T1000 (cell line): ENCODE measurements around the gene SERTAD4.

Source experiments
- DNase-seq: peaks from one replicate; lab custom pipeline; 2025; ENCODE audit warnings: mixed read lengths; lab: John Stamatoyannopoulos, UW

SERTAD4 gene

DNA sequence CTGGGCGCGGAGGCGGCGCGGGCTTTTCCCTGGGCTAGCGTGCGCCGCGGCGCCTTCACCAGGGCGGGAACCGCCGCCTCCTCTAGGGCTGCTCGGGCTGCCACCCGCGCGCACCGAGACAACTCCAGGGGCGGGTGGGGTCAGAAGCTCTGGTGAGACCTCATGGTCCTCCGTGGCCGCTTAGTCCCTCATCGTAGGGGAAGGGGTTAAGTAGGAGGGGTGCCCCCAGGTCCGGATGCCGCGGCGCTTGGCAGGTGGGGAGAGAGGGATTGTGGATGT is 559 bp downstream of the SERTAD4 start:
- no peak for DNase-seq

DNA sequence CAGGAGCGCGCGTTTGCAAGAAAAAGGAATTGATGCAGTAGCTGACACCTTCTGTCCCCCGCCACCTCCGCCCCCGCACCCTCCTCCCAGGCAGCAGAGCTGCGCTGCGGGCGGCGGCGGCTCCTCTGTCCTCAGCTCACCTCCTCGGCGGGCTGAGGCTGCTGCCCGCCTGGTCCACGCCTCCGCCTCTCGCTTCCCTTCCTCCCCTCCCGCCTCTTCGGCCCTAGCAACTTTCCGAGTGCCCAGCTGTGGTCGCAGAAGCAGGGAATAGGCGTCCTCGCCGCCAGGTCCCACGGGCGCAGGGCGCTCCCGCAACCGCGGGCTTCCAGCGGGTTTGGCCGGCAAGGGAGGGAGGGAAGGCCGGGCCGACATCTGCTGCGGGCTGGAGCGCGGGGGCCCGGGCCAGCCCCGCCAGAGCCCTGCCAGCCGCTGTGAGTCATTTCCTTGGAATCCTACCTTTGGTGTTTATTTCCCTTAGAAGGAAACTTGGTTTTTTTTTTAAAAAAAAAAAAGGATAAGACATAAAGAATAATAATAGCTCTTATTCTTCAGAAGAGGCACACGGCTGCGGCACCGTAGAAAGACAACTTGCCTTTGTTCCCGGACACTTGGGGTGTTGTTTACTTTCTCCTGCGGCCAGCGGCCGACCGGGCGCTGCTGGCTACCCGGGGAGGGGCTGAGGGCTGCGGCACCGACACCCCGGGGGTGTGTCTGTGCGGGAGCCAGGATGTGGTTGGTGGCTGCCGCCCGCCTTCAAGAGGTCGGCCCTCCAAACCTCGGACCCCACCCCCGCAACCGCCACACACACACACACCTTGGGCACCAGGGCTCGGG is 1.1 kb downstream of the SERTAD4 start:
- peak; percentile 56 for DNase-seq

DNA sequence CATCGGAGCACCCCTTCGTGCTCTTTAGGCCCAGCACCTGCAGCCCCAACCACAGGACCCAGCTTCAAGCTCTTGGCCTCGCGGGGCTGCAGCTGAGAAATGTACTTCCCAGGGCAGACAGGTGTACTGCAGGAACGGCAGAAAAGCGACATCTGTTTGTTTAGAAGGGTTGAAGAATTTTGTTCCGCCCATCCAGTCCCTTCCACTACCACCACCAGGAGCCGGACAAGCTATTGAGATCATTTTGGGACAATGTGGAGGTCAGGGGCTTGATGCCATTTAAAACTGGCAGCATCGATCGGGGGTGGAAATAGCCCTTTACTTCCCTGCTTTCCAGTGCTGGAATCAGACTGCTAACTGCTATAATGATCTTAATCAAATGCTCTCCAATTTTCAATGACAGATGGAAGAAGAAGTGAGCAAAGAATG is 1.7 kb downstream of the SERTAD4 start:
- no peak for DNase-seq

DNA sequence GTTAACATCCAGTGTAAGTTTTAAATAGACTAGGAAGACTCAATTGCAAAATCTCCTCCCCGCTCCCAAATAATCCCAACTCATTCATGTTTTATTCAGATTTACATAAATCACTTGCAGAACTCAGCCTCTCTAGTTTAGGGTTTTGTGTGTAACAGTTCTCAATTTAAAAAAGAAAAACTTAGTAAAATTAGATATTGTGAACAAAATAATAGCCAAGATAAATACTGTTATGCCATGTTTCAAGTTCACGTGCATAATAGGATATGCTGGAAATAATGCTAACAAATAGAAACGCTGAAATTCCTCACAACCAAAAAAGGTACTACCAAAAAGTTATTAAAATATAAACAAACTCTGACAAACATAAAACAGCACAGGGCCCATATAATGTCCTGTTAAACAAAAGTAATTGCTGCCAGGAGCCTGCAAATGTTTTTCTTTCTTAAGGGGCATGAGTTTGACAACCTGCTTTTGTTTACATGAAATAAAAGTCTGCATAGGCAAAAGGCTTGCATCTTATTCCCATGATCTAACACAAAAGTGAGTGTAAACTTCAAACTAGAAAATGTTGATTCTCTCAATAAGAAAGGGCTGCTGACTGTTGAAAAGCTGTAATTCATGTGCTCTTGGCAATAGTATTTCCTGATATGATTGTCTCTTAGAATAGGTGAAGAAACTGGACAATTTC is 2.9 kb downstream of the SERTAD4 start:
- no peak for DNase-seq

DNA sequence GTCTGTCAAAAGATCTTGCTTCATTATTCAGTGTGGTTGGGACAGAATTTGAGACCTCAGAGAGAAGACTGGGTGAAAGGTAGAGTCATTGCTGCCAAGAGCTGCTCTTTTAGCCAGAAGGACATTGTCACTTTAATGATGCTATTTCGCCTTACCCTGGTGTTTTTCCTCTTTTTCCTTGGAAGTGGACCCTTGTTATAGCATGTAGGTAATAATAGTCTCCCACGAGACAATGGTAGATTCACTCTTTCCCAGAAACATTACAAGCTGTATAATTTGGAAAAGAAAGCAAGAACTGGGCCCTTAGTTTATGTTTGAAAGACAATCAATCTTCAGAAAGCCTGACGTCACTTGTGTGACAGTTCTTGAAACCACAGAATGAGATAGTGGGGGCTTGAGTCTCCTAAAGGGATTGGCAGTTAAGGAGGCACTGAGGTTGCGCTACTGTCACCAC is 3.8 kb downstream of the SERTAD4 start:
- no peak for DNase-seq

DNA sequence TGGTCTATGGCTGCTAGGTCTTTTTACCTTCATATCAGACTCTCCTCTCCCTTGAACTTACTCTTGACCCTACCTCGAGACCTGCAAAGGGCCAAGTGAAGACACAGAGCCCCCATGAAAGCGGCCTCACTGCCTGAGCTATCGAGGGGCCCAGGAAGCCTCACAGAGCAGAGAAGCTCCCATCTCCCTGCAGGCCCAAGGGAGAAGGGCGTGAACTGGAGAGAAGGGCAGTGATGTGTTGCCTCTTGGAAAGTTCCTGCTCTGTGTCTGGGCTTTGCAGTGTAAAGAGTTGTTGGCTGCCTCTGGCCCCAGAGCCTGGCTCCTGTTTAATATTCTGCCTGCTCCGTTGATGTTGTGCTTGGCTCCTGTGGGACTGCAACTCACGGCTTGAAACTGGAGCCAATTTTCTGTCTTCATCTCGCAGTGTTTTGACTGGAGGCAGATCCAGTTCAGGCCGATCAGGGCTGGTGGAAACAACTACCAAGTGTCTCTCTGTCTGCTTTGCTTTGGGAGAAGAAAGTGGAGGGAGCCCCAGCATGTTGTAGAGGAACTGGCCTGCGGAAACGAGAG is 4.3 kb downstream of the SERTAD4 start:
- no peak for DNase-seq

DNA sequence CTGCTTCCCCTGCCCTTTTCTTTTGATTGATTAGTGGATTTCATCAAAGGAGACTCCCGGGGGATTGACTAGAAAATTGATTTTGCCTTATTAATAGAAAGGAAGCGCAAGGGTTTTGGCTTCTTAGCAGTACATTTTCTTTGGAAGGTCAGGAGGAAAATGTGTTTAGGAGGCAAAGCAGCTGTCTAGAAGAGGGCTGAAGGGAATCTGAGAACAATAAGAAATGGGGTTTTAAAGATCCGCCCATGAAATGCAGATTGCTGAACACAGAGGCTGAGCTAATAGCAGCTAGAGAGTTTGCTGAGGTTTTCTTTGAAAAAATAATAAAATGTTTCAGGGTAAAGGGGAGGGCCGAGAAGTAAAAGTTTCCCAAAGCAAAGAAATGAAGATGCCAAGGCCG is 4.9 kb downstream of the SERTAD4 start:
- DNase-seq: no peak

DNA sequence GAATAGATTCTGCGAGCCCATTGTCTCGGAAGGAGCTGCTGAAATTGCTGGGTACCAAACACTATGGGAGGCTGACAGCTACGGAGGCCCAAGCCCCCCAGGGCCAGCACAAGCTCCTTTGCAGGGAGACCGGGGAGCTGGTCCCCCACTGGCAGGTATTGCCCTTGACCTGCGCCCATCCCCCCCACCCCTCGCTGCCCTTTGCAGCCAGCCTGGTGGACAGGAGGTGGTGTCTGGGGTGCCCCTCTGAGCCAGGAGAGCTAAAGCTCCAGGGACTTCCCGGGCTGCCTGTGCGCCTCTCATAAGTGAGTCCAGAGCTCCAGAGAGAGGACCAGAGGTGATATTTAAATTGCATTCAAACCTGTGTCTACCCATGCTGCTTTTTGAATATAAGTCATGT is 5.4 kb downstream of the SERTAD4 start:
- DNase-seq: no peak

DNA sequence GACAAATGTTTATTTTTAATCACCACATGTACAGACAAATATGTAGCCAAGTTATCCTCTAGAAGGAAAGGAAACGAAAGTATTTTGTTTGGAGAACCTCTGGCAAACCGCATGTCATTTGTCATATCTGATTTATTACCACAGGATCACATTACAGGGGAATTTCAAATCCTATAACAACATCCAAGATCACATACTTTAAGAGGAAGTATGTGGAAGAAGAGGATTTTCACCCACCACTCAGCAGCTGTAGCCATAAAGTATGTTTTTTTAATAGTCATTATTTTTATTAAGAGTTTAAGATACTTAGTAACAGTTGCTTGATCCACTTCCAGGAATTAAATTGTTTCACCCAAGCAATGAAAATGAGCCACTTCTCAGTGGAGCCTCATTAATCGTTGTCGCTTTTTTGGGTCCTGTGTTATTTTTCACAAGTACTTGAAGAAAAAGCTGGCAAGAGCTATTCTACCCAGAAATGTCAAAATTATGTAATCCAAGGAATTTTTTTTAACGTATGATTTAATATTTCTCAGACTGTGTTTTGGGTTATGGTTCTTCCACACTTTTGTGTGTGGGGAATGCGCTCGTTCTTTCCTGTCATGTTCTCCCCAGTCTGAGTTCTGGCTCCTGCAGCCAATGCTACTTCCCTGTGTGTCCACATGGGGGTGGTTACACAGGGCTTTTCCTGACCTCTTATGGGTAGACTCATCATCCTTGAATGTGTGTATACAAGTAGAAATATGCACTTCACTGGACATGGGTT is 6.9 kb downstream of the SERTAD4 start:
- DNase-seq: no peak

DNA sequence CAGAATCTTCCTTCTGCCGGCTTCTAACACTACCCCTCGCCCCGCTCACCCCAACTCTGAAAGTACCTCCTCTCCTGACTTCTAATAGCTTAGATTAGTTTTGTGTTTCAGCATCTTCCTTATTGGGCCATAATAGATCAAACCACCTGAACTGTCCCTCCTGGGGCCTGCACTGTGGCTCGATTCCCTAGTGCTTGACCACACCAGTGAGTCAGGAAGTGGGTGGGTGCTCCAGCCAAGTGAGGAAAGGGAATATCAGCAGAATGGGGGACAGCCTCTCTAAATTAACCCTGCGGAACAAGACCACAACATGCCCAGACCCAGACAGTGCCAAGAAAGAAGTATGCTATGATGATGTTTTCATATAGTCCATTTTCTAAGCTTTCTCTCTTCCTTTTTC is 8.5 kb downstream of the SERTAD4 start:
- no peak for DNase-seq

DNA sequence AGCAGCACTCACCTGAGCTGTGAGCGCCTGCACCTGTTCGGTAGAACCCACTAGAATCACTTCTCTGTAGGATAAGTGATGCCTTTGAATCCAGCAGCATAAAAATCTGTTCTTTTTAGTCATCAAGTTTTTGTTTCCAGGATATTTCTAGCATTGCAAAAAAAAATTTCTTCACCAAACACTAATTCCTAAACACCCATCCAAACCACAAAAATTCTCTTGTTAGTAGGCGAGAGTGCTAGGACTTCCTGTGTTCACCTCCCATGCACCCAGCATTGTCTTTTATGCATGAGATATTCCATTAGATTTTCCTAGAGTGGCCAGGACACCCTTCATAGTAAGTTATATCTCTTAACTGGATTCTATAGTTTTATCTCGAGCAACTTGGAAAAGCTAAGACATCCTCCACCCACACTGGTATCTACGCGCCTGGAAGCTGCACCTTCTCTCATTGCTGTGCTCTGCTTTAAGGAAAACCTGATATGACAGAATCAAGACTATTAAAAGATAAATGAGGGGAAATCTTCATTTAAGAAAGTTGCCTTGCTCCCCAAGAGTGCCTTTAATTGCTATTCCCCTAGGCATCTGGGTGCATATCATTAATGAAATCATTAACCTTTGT is 12.3 kb downstream of the SERTAD4 start:
- no peak for DNase-seq

DNA sequence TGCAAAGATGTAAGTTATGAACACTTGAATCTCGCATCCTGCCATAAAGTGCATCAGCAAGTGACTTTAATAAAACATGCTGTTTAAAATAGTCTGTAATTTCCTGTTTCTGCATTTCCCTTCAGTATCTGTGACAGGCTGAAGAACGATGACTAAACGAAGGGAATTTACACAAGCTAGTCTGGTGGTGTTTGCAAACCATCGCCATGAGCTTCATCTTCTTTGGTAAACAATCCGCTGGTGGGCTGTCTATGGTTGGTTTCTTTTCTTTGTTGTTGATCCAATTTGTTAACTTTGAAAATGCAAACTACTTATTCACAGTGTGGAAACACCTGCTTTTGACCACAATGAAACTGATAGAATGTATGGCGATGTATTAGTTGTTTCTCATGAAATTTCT is 13.9 kb downstream of the SERTAD4 start:
- DNase-seq: no peak

DNA sequence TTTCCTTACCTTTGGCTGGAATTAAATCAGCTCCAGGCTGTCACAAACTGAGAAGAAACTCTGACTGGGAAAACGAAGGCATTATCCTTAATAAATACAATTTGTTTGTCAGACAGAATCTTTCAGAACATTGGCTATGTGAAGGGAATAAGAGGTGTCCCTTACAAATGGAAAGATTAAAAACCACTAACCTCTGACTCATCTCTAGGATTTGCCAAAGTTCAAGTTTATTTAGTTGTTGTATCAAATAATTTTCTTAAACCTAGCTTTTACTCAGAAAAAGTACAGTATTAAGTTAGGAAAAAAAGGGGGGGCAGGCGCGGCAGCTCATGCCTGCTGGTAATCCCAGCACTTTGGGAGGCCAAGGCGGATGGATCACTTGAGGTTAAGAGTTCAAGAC is 15.7 kb downstream of the SERTAD4 start:
- no peak for DNase-seq

DNA sequence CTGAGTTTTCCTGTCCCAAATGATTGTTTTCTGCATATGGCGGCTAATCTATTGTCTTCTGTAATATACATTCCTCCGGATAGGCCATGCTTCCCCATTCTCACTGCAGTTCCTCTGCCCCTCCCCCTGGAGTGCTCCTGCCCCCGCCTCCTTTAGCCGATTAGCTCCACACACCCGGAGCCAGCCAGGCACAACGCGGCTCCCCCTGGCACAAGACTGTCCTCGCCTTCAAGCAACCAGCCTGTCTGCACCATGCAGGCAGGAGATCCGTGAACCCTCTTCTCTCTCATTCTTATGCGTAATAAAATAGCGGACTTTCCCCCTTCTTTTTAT is 18.0 kb downstream of the SERTAD4 start:
- no peak for DNase-seq

DNA sequence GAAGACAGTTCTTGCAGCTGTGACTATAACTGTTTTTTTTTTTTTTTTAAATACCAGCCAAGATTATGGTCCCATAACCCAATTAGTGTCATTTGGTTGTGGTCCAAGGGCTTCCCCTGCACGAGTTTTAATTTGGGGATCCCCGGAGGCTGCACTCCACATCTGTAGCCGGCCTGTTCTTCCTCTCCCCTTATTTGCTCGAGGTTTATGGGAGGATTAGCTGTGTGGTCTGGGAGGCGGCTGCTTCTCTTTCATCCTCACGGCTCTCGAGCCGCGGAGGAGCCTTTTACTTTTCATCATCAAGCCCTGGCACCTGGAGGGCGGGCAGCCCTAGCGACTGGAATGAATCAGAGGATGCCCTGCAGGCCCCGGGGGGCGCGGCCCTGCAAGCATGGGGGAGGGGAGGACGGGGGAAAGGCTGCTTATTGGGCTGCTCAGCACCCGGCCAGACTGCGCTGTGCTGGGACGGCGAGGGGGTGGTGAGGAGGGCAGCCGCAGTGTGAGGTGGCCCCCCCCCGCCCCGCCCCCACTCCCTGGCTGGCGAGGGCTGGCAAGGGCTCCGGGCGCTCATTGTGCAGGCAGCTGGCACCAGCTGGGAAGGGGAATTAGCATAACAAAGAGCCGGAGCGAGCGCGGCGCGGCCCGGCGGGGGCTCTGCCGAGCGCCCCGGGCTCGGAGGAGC is 18.5 kb downstream of the SERTAD4 start:
- DNase-seq: peak; percentile 89

DNA sequence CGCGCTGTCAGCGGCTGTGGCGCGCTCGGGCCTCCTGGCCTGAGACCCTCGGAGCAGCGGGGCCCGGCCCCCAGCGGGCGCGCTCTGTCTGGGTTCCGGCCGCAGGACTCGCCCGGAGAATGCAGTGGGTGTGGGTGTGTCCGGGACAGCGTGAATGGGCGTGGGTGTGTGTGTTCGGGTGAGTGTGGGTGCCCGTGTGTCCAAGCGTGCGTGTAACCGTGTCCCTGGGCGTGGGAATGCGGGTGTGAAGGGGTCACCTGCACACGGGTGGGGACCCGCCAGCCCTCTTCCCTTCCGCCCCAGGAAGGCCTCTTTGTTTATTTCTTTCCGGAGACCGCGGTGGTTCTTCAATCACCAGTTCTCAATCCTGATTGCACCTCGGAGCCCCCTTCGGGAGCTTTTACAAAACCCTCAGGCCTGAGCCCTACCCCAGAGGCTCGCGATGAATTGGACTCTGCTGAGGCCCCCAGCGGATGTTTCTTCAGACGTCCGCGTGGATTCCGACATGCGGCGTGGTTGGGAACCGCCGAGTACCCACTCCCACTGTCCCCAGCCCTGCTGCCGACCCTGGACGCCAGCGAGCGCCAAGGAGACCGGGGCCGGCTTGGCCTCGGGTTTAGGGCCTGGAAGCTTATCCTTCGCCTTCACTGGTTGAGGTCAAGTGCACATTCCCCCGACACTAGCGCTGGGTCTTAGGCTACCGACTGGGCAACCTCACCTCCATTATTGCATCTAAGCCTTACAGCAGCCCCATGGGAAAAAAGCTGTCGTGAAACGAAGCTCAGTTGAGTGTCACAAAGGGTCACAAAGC is 19.3 kb downstream of the SERTAD4 start:
- DNase-seq: no peak

DNA sequence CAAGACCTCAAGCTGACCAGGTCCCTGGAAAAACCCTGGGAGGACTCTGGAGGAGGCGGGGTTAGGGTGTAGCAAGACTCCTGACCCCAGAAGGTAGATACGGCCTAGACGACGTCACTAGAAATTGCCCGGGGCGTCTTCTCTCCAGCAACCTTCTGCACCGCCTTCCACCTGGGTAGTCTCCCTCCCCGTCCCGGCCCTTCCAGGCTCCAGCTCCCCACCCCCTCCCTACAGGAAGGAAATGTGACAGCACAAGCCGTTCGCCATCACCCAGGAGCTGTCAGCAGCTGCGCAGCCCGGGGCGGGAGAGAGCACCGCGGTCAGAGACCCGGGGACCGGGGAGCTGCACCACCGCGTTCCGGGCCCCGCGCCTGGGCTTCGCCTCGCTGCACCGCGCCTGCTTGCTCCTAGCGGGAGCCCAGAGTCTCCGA is 20.0 kb downstream of the SERTAD4 start:
- DNase-seq: no peak

DNA sequence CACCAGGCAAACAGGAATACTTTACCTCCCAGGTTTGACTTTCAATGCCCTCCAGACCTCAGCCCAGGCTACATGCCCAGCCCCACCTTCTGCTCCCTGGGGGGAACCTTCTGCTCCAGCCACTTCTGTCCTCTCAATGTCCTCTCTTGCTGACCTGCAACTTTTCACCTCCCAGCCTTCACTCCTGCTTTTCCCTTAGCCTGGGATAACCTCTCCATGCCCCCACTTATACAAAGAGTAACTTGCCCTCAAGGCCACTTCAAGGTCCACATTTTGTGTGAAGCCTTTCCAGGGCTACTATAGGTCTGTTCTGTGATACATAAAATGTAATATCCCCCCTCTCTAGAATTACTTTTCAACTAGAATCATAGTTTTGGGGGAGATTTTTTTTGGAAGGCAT is 21.7 kb downstream of the SERTAD4 start:
- no peak for DNase-seq

DNA sequence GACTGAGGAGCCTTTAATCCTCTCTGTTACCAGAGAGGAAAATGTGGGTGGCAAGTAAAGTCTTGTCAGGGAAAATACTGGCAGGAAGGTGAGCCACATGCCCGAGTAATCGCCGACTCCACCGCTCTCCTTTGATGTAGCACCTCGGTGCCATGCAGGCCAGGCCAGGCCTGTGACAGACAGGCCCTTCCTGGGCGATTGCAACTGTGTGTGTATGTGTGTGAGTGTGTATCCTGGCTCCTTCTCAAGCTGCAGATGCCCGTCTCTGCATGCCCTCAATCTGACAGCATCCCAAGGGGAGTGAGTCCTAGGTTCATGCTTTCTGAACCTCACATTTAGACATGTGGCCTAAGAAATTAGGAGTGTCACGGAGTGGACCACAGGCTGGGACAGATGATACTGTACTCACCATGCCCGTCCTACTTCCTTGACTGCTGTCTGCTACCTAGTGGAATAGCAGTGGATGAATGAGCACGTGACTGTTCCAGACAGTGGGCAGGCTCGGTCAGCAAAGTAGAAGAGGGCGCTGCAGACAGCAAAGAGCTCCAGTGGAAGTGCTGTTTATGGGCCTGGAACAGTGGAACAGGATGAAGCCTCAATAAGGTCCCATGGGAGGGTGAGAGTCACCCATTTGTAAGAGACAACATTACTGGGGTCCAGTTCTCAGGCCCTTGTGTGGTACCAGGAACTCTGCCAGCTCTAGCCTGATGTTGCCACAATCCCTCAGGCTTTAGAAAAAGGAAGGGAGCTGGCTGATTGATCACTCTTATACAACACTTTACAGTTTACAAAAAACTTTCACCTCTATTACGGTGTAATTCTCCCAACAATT is 25.3 kb downstream of the SERTAD4 start:
- no peak for DNase-seq

DNA sequence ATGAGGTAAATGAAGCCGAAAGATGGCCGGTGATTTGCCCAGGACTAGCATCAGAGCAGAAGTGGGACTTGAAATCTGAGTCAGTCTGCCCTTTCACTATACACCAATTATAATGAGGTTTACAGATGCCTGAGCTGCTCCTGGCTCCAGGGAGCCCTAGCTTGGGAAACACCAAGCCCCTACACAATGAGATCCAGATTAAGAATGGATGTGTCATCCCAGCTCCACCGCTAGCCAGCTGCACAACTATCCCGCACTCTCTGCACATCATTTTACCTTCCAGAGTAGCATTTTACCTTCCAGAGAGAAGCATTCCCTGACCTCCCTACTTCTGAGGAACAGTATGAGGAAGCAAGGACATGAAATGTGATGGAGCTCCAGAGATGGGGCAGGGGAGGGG is 27.0 kb downstream of the SERTAD4 start:
- DNase-seq: peak; percentile 17
